NCI-H1417 treated with DMSO at 0.1 percent for 48 hours (cell line): ENCODE results near the gene MUC3A.
"Not testable (repeated sequence)": the region's sequence is repeated elsewhere in the genome, so short reads cannot be mapped to it uniquely, and the experiment has no call there.

Experiments
- DNase-seq: peaks from one replicate; lab custom pipeline; 2025; lab: John Stamatoyannopoulos, UW

MUC3A gene

GRCh38 chr7:100949227-100949932 lies at the start of gene MUC3A:
TSS of gene MUC3A (plus strand) at chr7:100949534. CDS start at chr7:100949625, 91 bp downstream.
- DNase-seq, result no peak

- DNase-seq, result no peak
Observed at GRCh38 chr7:100900978-100901377, 48.4 kb upstream of the MUC3A start.

- DNase-seq, result no peak
Observed at GRCh38 chr7:100901921-100902332, 47.4 kb upstream of the MUC3A start.

- no peak for DNase-seq
Observed at GRCh38 chr7:100902638-100903037, 46.7 kb upstream of the MUC3A start.

GRCh38 chr7:100908512-100908911 lies 40.8 kb upstream of the MUC3A start:
- DNase-seq, result no peak

- DNase-seq, result not testable (repeated sequence)
Observed at GRCh38 chr7:100910443-100910842, 38.9 kb upstream of the MUC3A start.

GRCh38 chr7:100911484-100911883 lies 37.9 kb upstream of the MUC3A start:
- no peak for DNase-seq

GRCh38 chr7:100914208-100914878 lies 35.0 kb upstream of the MUC3A start:
- no peak for DNase-seq

- no peak for DNase-seq
Observed at GRCh38 chr7:100914879-100915447, 34.4 kb upstream of the MUC3A start.

GRCh38 chr7:100919335-100919734 lies 30.0 kb upstream of the MUC3A start:
- DNase-seq, result not testable (repeated sequence)

GRCh38 chr7:100919779-100920437 lies 29.4 kb upstream of the MUC3A start:
- not testable (repeated sequence) for DNase-seq

GRCh38 chr7:100921039-100921438 lies 28.3 kb upstream of the MUC3A start:
- DNase-seq, result no peak

GRCh38 chr7:100923616-100924015 lies 25.7 kb upstream of the MUC3A start:
- DNase-seq, result not testable (repeated sequence)

GRCh38 chr7:100929808-100930174 lies 19.5 kb upstream of the MUC3A start:
- DNase-seq, result no peak

- no peak for DNase-seq
Observed at GRCh38 chr7:100933734-100934133, 15.6 kb upstream of the MUC3A start.

- DNase-seq, result not testable (repeated sequence)
Observed at GRCh38 chr7:100935381-100935780, 14.0 kb upstream of the MUC3A start.

GRCh38 chr7:100936167-100936566 lies 13.2 kb upstream of the MUC3A start:
- not testable (repeated sequence) for DNase-seq

GRCh38 chr7:100942045-100942774 lies 7.1 kb upstream of the MUC3A start:
- DNase-seq, result peak; percentile 36

- no peak for DNase-seq
Observed at GRCh38 chr7:100943693-100944092, 5.6 kb upstream of the MUC3A start.

- DNase-seq, result no peak
Observed at GRCh38 chr7:100944138-100944537, 5.2 kb upstream of the MUC3A start.

- no peak for DNase-seq
Observed at GRCh38 chr7:100946111-100946510, 3.2 kb upstream of the MUC3A start.

GRCh38 chr7:100946766-100947365 lies 2.5 kb upstream of the MUC3A start:
- DNase-seq, result no peak
